ENCODE results near the gene FAM83D. TPM values are rescaled to one million over a fixed set of nuclear protein-coding genes. Genes with fewer than 3 reads are reported as not detected.

The FAM83D gene
- total and polyA plus RNA-seq, 2 of the 4 experiments (the other 2 are of a cell fraction): 20.4 to 26.4 TPM

- DNase-seq (no peak), ATAC-seq (ENCODE audit: low read depth) (no peak)
- in situ Hi-C loops (cut with MboI; ENCODE audit: low sequenced_read_pairs): loop anchor here (10.0 kb wide), 1 partner anchor 248 kb away; no protein-coding TSS in a partner anchor
- Histone ChIP-seq H4K91ac (ENCODE audit: insufficient read depth, low read depth, low read length) (no peak overlapping the region), H4K8ac (ENCODE audit: low read depth in 2 of 2, low read length in 2 of 2) (no peak overlapping the region), H3K27ac (ENCODE audit: insufficient read depth, low read length) (no peak overlapping the region), H3K9ac (ENCODE audit: low read depth, low read length) (no peak overlapping the region), H3K27me3 (ENCODE audit: control insufficient read depth, insufficient read depth, low read length) (peaks cover 26% of the 10 kb centered on the region), H3K4me3 (ENCODE audit: insufficient read depth, low read depth, low read length) (no peak overlapping the region), H2BK20ac (ENCODE audit: low read depth, low read length) (no peak overlapping the region), H4K5ac (ENCODE audit: low read depth, low read length) (no peak overlapping the region), H2AK9ac (replicated peaks; ENCODE audit: low read depth, low read length, poor library complexity) (no peak overlapping the region), H3K4me2 (ENCODE audit: low read depth, low read length) (no peak overlapping the region), H4K20me1 (ENCODE audit: insufficient read depth, low read length) (no peaks in the 10 kb centered on the region), H3K23ac (ENCODE audit: low read depth, low read length) (no peak overlapping the region), H3K9me3 (ENCODE audit: control insufficient read depth, insufficient read depth, low read length) (no peaks in the 10 kb centered on the region), H3K14ac (replicated peaks; ENCODE audit: low read depth, low read length) (no peak overlapping the region), H3K79me1 (ENCODE audit: low read depth in 1 of 2, low read length in 2 of 2) (no peaks in the 10 kb centered on the region), H2BK15ac (ENCODE audit: low read depth, low read length) (no peak overlapping the region), H2AFZ (replicated peaks; ENCODE audit: low read length, poor library complexity) (no peak overlapping the region), H3K4ac (ENCODE audit: low read depth, low read length) (no peak overlapping the region), H2AK5ac (ENCODE audit: low read depth, low read length) (no peak overlapping the region), H3K56ac (ENCODE audit: extremely low read depth, insufficient read depth, low read length) (no peak overlapping the region), H3K4me1 (ENCODE audit: control insufficient read depth, insufficient read depth, low read length) (no peaks in the 10 kb centered on the region), H3K36me3 (ENCODE audit: control insufficient read depth, insufficient read depth, low read length) (no peaks in the 10 kb centered on the region), H3K18ac (ENCODE audit: low read depth, low read length) (no peak overlapping the region), H3K9me1 (ENCODE audit: insufficient read depth, low read length) (no peaks in the 10 kb centered on the region), H2BK5ac (ENCODE audit: low read depth, low read length, poor library complexity, severe bottlenecking) (no peak overlapping the region), H2BK120ac (ENCODE audit: low read depth, low read length) (no peak overlapping the region)
- ChIA-PET POLR2A (ENCODE audit: unreplicated experiment) (no interaction called here), CTCF (interaction anchor here (0.9 kb wide), 1 partner anchor 141 kb away, joined by 3 read pairs; no protein-coding TSS in a partner anchor)
- no TSS peak for BruUV-seq (replicated peaks)
- intact Hi-C loops (cut with micrococcal nuclease): no loop called here
- TF ChIP-seq POLR2A (IDR thresholded peaks at IDR 0.05; ENCODE audit: low read depth, low read length) (no peak), MXI1 (IDR thresholded peaks at IDR 0.05; ENCODE audit: borderline replicate concordance, low read depth, low read length) (no peak), USF2 (IDR thresholded peaks at IDR 0.05; ENCODE audit: low read depth, low read length) (no peak), MAZ (IDR thresholded peaks at IDR 0.05; ENCODE audit: borderline replicate concordance, low read depth, low read length) (no peak), BHLHE40 (IDR thresholded peaks at IDR 0.05; ENCODE audit: low read depth, low read length) (no peak), RAD21 (IDR thresholded peaks at IDR 0.05; ENCODE audit: low read length) (no peak), CHD1 (IDR thresholded peaks at IDR 0.05; ENCODE audit: low read depth, low read length) (no peak), SMC3 (IDR thresholded peaks at IDR 0.05; ENCODE audit: low read depth, low read length) (no peak), NFE2L2 (IDR thresholded peaks at IDR 0.05; ENCODE audit: low read depth, low read length) (no peak)
- TF ChIP-seq, protein P1, sequence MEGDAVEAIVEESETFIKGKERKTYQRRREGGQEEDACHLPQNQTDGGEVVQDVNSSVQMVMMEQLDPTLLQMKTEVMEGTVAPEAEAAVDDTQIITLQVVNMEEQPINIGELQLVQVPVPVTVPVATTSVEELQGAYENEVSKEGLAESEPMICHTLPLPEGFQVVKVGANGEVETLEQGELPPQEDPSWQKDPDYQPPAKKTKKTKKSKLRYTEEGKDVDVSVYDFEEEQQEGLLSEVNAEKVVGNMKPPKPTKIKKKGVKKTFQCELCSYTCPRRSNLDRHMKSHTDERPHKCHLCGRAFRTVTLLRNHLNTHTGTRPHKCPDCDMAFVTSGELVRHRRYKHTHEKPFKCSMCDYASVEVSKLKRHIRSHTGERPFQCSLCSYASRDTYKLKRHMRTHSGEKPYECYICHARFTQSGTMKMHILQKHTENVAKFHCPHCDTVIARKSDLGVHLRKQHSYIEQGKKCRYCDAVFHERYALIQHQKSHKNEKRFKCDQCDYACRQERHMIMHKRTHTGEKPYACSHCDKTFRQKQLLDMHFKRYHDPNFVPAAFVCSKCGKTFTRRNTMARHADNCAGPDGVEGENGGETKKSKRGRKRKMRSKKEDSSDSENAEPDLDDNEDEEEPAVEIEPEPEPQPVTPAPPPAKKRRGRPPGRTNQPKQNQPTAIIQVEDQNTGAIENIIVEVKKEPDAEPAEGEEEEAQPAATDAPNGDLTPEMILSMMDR (conservative IDR thresholded peaks at IDR 0.05; ENCODE audit: low read depth, low read length): no peak
- dilution Hi-C loops (cut with HindIII; ENCODE audit: low sequenced_read_pairs, unreplicated experiment): no loop called here
- 7% methylated on average over 2 of the region's 6 CpGs; no CpG with 5 or more reads in 1 of the 2 experiments for WGBS, 2 experiments (ENCODE audit: extremely low coverage in 2 of 2, insufficient read length in 1 of 2)
Measured at GRCh38 chr20:38893056-38893564, 33.1 kb upstream of the FAM83D start.

Data from IMR-90 (cell line).